GM18519 (cell line): ENCODE results near the gene NBPF8.
"Not testable (repeated sequence)": the region's sequence is repeated elsewhere in the genome, so short reads cannot be mapped to it uniquely, and the experiment has no call there.

Experiments
- ATAC-seq: cut with Tn5 transposase; IDR thresholded peaks from one replicate; pipeline ENCODE4 v1.9.1; 2021; ENCODE audit warnings: mild to moderate bottlenecking, moderate library complexity; ENCODE audit not compliant: unreplicated experiment, low FRiP score

NBPF8 gene, protein sequence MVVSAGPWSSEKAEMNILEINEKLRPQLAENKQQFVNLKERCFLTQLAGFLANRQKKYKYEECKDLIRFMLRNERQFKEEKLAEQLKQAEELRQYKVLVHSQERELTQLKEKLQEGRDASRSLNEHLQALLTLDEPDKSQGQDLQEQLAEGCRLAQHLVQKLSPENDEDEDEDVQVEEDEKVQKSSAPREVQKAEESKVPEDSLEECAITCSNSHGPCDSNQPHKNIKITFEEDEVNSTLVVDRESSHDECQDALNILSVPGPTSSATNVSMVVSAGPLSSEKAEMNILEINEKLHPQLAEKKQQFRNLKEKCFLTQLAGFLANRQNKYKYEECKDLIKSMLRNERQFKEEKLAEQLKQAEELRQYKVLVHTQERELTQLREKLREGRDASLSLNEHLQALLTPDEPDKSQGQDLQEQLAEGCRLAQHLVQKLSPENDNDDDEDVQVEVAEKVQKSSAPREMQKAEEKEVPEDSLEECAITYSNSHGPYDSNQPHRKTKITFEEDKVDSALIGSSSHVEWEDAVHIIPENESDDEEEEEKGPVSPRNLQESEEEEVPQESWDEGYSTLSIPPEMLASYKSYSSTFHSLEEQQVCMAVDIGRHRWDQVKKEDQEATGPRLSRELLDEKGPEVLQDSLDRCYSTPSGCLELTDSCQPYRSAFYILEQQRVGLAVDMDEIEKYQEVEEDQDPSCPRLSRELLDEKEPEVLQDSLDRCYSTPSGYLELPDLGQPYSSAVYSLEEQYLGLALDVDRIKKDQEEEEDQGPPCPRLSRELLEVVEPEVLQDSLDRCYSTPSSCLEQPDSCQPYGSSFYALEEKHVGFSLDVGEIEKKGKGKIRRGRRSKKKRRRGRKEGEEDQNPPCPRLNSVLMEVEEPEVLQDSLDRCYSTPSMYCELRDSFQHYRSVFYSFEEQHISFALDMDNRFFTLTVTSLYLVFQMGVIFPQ

DNA sequence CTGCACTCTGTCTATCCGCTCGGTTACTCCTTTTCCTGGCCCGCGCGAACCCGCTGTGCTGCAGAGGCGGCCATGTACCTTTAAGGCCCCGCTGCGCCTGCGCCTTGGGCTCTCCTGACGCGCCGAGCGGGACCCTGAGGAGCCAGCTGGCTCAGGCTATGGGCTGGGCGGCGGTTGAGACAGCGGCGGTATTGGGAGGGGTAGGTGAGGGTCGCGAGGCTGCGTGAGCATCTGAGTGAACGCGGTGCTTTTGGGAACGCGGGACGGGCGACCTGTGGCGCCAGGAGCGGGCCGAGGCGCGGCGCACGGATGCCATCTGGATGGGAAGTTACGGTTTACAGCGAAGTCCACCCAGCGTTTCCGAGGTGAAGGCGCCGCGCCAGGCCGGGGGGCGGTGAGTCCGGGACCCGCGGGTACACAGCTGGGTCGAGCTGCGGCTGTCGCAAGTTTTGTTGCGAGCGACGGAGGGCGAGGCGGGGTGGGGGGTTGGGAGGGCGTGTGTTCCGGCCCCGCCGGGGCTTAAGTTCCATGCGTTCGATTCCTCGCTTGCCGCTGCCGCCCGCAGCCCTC lies at the start of gene NBPF8:
Gene NBPF8, plus strand, starts transcription at position 125 of the 570 bp plus-strand sequence. CDS start 21,488 bp downstream, outside the sequence.
- ATAC-seq, result peak; percentile 96

DNA sequence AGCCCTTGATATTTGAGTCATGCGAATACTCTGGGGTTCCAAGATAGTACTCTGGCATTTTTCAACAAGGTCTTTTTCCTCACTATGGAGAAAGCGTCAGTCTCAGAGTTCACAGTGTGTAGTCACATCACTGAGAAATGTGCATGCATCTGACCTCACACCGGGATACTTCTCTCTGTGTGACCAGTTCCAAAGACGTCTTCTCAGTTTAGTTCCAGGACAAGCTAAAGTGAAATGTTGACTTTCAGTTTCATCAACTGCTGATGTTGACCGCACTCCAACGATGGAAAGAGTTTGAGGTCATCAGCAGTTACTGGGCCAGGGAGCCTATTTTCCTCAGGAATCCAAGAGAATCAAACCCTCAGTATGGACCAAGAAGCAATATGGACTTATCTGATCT lies 47.1 kb upstream of the NBPF8 start:
- ATAC-seq, result not testable (repeated sequence)

DNA sequence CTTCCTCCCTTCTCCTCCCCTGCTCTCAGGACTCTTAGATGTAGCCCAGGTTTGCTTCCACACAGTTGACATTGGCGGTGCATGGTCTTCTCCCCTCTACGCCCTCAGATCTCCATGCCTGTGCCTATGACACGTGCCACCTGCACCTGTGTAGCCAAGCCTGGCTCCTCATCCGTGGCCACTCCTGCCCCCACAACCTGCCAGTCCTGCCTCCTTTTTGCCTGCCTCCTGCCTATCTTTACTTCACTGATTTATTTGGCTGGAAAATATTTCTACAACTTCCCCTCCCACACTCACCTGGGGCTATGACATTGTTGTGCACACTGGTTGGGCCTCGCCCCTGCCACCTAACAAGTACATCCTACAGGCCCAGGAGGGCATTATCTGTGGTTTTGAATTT lies 28.2 kb upstream of the NBPF8 start:
- ATAC-seq, result not testable (repeated sequence)

DNA sequence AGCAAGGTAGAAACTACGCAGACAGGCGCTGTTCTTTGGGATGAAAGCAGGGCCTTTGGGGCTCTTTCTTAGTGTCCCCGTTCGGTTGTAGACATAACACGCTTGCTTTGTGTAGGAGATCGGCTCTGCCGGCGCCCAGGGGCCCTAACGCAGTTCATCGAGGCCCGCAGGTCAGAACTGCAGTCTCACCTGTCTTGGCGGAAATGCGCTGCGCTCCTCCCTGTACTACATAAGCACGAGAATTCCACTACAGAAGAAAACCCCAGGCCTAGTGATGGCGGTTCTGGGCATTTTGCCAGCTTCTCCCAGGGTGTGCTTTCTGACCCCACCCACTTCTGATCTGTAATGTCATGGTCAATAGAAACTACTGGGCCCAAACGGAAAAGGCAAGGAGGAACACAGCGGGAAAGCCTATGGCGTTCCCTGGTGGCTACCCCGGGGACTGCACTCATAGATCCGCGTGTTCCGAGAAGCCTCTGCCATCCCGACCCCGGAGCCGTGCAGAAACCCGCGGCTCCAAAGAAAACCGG lies 26.2 kb upstream of the NBPF8 start:
- ATAC-seq, result not testable (repeated sequence)

DNA sequence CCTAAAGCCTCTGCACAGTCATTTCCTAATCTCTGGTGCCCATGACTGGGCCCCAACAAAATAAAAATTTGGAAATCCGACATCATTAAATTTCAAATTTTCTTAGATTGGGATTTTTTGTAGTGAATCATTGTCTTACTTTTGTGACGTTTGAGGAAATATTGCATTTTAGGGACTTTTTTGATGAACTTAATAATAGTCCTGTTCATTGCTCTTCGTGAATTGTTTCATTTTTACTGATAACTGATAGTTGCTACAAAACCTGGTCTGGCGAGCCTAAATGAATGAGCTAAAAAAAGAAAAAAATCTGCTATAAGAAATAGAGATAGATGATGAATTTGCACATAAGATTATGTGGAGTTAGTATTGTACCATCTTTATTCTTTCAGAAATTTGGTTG lies 23.5 kb upstream of the NBPF8 start:
- ATAC-seq, result not testable (repeated sequence)

DNA sequence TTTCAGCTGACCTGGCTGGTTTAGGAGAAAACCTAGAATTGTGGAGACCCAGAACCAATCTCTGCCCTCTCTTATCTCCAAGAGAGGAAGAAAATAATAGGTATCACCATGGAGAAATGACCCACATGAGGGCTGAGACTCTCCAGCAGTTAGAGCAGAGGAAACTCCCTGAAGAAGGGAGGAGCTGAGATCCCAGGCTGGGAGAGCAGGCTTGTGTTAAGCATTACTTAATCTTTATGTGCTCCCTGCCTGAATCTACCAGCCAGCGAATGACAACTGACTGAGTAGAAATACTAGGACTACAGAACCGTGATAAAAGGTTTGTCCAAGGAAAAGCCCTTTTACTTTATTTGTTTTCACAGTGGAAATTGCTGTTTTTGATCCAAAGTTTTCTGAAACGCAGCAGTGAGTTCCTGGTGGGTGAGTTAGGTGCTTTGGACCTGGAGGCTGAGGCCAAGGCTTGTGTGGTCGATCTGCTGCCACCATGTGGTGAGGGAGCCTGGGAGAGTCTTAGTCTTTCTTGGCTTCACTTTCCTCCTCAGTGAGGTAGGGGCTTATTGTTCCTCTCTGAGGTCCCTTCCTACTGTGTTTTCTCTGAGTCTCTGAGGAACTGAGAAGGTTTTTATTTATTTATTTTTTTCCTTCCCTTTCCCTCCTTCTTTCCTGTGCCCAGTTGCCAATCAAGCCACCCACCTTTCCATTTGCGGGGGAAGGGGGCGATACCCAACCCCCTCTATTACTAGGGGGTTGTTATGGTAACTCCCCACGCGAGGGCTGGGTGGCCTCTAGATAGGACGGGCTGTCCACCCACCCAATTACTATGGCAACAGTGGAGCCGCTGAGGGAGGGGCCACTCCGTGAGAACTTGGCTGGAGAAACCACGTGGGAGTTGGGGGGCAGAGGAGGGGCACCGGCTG lies 21.3 kb upstream of the NBPF8 start:
- not testable (repeated sequence) for ATAC-seq

DNA sequence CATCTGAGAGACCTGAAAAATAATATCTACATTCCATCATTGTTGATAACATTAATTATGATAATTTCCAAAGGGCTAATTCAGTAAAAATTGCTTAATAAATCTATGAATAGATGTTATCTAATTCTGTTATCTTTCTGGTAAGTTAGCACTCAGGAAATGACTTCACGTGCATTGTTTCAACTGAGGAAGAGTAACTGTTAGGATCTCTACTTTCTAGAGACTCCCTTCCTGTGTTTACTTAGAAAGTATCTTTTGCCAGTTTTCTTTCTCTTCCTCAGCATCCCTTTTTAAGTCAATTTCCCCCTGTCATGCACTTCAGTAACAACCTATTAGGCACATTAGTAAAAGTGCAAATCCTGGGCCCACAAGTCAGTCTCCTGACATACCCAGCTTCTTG lies 9.5 kb upstream of the NBPF8 start:
- not testable (repeated sequence) for ATAC-seq

DNA sequence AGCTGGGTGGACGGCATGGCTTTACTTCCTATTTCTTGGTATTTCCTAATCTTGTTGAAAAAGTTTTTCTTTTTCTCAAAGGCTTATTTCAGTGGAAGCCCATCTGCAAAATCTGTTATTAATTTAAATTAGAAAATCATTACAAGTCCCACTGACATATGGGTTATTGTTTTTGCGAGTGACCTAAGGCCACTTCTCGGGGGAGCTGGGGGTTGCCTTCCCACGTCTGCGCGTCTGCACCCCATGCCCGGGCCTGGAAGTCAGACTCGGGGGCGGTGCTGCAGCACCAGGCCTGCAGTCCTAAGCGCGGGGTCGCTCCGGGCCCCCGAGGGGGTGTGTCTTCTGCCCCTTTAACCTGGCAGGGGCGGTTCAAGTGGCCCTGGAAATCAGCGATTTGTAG lies 384 bp upstream of the NBPF8 start:
- not testable (repeated sequence) for ATAC-seq

DNA sequence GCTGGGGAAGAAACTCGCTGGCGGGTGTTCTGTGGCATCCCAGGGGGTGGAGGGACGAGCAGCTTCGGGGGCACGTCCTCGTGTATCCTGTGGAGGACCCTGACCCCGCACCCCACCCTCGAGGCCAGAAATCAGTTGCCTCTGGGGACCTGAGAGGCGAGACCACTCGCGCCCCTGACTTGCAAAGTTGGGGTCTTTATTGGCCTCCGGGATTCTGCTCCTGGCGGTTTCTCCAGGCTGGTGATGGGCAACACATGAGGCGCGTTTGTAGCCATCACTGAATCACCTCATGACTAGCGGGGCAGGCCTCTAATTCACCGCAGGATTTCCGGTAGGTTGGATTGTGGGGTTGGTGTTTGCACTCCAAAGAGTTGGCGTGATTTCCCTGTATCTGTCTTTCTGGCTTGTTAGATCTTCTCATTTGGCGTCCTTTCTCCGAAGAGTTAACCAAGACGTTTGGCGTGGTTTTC lies 692 bp downstream of the NBPF8 start:
- not testable (repeated sequence) for ATAC-seq

DNA sequence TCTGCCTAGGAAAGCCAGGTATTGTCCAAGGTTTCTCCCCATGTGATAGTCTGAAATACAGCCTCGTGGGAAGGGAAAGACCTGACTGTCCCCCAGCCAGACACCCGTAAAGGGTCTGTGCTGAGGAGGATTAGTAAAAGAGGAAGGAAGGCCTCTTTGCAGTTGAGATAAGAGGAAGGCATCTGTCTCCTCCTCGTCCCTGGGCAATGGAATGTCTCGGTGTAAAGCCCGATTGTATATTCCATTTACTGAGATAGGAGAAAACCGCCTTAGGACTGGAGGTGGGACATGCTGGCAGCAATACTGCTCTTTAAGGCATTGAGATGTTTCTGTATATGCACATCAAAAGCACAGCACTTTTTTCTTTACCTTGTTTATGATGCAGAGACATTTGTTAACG lies 10.2 kb downstream of the NBPF8 start:
- ATAC-seq, result not testable (repeated sequence)

DNA sequence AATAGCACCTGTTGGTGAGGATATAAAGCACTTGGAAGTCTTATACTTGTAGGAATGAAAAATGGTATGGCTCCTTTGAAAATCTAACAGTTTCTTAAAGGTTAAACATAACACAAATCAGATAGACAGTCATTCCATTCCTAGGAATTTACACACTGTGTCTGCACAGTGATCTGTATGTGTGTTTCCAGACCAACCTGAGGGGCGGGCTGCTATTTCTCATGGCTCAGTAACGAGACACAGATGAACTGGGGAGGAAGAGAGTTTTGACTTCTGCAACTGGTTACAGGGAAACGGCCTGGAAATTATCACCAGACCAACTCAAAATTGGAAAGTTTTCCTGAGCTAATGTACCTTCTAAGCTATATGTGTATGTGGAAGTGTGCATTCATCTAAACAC lies 16.8 kb downstream of the NBPF8 start:
- ATAC-seq, result not testable (repeated sequence)

DNA sequence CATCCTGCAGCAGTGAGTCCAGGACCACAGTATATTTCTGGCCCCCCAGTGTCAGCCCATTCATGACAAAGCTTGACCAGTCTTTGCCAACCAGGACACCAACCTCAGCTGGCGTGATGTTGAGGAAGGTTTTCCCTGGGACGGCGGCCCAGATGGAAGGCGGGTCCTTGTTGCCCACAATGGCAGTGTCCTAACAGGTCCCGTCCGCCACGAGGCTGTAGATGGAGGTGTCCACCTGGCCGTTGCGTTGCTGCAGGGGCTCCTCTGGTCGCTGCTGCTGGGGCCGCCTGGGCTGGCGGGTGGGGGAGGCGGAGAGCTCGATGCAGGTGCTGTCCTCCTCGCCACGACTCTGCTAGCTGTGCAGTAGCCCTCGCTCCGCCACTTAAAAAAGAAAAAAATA lies 19.0 kb downstream of the NBPF8 start:
- ATAC-seq, result not testable (repeated sequence)

DNA sequence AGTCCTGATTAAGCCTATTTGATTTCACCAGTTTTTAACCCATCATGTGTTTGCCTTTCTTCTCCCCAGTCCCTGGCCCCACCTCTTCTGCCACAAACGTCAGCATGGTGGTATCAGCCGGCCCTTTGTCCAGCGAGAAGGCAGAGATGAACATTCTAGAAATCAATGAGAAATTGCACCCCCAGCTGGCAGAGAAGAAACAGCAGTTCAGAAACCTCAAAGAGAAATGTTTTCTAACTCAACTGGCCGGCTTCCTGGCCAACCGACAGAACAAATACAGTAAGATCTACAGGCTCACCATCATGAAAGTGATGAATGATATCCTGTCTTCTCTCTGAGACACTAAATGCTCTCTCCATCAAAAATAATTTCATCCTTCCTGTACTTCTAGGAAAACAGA lies 34.3 kb downstream of the NBPF8 start:
- ATAC-seq, result not testable (repeated sequence)
